CD4-positive, alpha-beta T cell treated with Interleukin-15 for 1 hour (primary cell): Measurements from ENCODE around the gene HDAC11.
A peak's percentile ranks its signal among the peaks of the same experiment; 100 is the strongest.

ENCODE experiments used
- DNase-seq: peaks from one replicate; pipeline ENCODE4 v3.0.0-alpha.2; 2020

The HDAC11 gene

GRCh38 chr3:13528217-13528867, 48.2 kb downstream of the HDAC11 start:
- no peak for DNase-seq

DNA sequence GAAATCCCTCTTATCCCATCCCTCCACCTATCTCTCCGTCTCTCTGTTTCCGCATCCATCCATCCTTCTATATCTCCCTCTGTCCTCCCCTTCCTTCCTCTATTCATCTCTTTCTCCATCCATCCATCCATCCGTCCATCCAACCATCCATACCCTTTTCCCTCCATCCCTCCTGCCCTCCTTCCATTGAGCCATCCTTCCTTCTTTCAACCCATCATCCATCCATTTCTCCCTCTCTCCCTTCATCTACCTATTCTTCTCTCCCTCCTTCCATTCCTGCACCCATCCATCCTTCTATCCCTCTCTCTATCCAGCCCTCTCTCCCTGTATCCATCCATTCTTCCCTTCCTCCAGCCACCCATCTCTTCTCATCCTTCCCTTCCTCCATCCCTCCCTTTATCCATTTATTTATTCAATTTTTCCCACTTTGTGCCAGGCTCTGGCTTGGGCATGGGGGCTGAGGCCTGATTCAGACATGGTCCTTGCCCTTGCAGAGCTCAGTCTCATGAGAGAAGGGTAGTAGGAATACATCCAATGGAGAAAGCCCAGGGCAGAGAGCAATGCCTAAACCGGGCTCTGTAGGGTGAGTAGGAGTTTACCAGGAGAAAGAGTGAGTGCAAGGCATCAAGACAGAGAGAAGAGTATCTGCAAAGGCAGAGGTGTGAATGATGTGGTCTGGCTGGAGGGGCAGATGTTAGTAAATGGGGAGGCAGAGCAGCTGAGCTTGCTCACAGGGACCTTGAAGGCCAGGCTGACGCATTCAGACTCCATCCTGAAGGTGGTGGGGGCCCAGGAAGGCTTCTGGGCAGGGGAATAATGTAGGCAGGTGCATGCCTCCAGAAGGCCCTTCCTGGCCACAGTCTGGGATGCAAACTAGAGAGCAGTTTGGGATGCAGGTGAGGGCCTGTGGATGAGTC, 49.3 kb downstream of the HDAC11 start:
- no peak for DNase-seq

- no peak for DNase-seq
These were observed 50.3 kb downstream of the HDAC11 start for GRCh38 chr3:13530241-13531009.

DNA sequence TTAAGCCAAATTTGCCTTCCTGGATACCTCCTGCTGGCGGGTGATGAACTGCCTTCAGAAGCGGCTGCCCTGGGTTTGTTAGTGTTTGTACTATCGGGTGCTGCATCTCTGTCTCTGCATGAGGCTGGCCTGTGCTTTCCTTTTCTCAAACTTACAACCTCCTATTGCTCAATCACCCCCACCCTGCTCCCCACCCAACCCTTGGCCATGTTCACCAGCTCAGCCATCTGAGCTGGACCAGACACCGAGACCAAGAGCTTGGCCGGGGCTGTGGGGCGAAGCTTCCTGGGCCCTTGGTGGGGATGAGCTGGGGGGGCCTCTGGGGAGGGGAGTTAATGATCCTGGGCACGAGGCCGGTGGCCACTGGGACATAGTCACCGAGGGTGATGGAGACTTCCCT, 52.0 kb downstream of the HDAC11 start:
- no peak for DNase-seq

GRCh38 chr3:13532631-13533030, 52.5 kb downstream of the HDAC11 start:
- no peak for DNase-seq

DNA sequence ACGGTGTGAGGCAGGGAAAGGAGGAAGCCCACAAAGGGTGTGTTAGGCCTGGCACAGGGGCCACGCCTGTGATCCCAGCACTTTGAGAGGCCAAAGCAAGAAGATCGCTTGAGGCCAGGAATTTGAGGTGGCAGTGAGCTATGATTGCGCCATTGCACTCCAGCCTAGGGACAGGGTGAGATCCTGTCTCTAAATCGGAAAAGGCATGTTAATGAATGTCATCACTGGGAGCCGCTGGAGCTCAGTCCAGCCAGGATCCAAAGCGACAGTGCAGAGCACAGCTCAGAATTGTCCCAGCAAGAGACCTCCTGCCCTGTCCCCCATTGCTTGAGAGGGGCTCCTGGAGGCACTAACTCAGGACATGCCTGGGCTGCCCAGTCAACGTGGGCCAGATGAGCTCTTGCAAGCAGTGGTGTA, 53.8 kb downstream of the HDAC11 start:
- no peak for DNase-seq

- no peak for DNase-seq
These were observed 55.4 kb downstream of the HDAC11 start for GRCh38 chr3:13535526-13535875.

- no peak for DNase-seq
These were observed 55.8 kb downstream of the HDAC11 start for GRCh38 chr3:13535905-13536304.

DNA sequence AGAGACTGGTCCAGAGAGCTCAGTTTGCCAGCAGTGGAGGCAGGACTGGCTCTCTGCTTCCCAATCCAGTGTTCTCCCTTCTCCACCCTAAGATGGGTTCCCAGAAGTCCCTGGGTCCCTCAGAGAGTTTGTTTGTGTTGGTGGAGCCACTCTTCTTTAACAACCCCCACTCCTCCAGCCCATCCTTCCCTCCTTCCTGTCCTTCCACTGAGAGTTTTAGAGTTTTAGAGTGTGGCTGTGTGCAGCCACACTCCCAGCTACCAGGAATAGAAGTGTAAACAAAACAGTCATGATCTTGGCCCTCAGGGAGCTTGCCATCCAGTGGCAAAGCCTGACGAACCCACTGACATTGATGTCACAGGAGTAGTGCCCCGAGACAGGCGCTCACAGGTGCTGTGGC, 56.3 kb downstream of the HDAC11 start:
- DNase-seq = no peak

GRCh38 chr3:13536832-13537231, 56.7 kb downstream of the HDAC11 start:
- DNase-seq = no peak

- no peak for DNase-seq
These were observed 57.3 kb downstream of the HDAC11 start for GRCh38 chr3:13537244-13537908.

GRCh38 chr3:13537909-13538296, 57.8 kb downstream of the HDAC11 start:
- no peak for DNase-seq

DNA sequence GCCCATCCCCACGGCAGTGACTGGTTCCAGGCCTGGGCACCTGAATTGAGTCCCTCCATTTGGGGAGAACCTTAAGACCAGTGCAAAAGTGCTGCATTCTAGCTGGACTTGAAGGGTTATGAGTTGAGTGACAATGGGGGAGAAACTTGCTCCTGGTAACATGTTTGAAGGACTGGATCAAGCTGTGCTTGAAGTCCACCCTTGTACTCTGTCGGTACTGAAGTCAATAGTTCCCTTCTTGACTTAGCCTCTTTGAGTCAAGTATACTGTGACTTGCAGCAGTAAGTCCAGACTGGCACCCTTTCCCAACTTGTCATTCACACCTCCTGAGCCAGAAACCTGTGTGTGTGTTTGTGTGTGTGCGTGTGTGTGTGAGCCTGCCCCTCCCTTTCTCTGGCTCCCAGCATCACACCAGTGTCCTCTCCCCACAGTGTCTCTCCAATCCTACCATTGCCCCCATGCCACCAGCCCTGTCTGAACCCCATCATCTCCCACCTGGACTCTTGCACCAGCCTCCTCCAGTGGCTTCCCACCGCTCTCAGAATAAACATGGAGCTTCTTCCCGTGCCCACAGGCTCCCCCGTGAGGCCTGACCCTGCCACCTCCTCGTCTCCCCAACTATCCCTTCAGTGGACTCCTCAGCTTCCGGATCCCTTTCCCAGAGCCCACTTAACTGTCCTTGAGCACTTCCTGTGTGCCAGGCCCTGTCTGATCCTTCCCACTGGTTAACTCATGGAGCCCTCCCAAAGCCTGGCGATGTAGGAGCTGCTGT, 58.6 kb downstream of the HDAC11 start:
- no peak for DNase-seq

- DNase-seq = no peak
These were observed 59.2 kb downstream of the HDAC11 start for GRCh38 chr3:13539292-13539638.

DNA sequence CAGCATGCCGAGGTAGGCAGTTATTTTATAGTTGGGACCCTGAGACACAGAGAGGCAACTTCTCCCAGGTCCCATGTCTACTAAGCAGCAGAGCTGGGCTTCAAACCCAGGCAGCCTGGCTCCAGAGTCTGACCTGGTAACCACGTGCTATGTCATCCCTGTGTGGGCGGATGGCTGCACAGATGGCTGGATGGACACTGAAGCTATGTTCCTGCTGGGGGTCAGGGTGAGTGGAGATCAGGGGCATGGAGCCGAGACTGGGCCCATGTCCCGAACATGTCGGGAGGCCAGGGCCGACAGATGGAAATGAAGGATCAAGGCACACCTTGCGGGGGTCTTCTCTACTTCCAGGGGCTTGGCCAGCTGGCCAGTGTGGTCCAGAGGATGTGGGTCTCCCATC, 59.6 kb downstream of the HDAC11 start:
- DNase-seq = no peak

- no peak for DNase-seq
These were observed 60.3 kb downstream of the HDAC11 start for GRCh38 chr3:13540297-13540995.

GRCh38 chr3:13541691-13542090, 61.6 kb downstream of the HDAC11 start:
- DNase-seq = no peak

DNA sequence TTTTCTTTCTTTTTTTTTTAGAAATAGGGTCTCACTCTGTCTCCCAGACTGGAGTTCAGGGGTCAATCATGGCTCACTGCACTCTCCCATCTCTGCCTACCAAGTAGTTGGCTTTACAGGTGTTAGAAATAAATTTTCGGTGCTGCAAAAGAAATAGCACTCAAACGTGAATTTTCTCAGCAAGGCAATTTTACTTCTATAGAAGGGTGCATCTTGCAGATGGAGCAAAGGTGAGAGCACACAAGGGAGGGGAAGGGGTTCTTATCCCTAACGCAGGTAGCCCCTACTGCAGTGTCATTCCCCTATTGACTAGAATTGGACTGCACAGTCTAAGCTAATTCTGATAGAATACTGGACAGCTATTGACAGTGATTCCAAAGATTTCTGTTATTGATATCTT, 62.0 kb downstream of the HDAC11 start:
- DNase-seq = no peak

DNA sequence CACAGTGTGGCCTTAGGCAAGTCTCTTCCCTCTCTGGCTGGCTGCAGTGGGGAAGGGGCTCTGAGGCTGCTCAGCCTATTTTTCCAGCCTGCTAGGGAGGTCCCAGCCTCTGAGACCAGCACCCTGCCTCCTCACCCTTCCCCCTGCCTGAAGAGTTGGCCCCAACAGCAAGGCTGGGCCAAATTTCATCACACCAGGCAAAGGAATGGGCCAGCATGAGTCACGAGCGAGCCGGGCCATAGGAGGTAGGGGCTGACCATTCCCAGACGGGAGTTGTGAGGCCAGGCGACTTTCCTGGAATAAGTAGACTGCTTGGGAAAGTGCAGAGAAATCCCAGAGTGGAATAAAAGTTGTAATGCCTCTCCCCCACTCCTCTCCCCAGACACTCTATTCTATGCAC, 63.1 kb downstream of the HDAC11 start:
- no peak for DNase-seq

DNA sequence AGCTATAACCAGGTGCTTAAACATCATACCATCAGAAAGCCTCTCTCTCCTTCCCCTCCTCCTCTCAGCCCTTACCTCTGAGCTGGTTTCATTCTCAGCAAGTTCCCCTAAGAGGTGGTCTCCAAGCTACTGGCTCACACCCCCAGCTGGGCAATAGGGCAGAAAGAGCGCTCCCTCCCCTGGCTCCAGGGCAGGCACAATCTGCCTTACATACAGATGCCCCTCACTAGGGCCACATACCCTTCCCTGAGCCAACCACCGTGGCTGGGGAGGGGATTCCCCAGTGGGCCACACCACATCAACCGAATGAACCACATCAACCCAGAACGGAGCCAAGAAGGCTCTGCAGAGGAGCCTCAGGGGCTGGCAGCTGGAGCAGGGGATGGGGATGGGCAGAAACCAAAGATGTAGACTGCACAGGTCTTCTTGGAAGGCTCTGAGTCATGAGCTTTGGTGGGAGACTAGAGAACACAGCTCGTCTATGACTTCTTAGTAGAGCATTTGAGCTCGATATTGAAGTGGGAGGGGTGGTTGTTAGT, 64.3 kb downstream of the HDAC11 start:
- peak; percentile 62 for DNase-seq

- DNase-seq = no peak
These were observed 65.0 kb downstream of the HDAC11 start for GRCh38 chr3:13544951-13545651.
